HEK293 (cell line): ENCODE data around the gene ANTKMT.

Experiments used
- CTCF ChIA-PET: fragments of 350-600 bp; formaldehyde crosslinking; extraction: SDS; loops from one replicate; lab custom pipeline; 2021; ENCODE audit warnings: antibody characterized with exemption; lab: Yijun Ruan, JAX
- POLR2A ChIA-PET: fragments of 300-600 bp; formaldehyde crosslinking; extraction: SDS; loops from one replicate; lab custom pipeline; 2020; ENCODE audit warnings: antibody characterized with exemption, inconsistent platforms; lab: Yijun Ruan, JAX
- H3K27ac ChIP-seq: fragments of 200-500 bp; sonication (Bioruptor generic); 2 replicates; pipeline ENCODE4 v1.5.1; 2014; ENCODE audit warnings: low read depth, low read length, control low read depth, inconsistent platforms; ENCODE audit errors: extremely low read depth
- H3K36me3 ChIP-seq, 2 experiments: fragments of 200-500 bp in 1 of 2; sonication (Bioruptor generic) in 1 of 2; 1 replicate in 1 of 2; 2 replicates in 1 of 2; pipeline ENCODE4 v1.5.1; 2014 to 2017; ENCODE audit warnings: inconsistent platforms in 2 of 2, low read length in 2 of 2; ENCODE audit not compliant: control insufficient read depth in 2 of 2, insufficient read depth in 1 of 2
- H3K4me1 ChIP-seq: fragments of 200-500 bp; sonication (Bioruptor generic); 2 replicates; pipeline ENCODE4 v1.5.1; 2014; ENCODE audit warnings: mild to moderate bottlenecking, low read length, inconsistent platforms; ENCODE audit not compliant: control insufficient read depth, insufficient read depth
- H3K4me3 ChIP-seq: 2 replicates; pipeline ENCODE4 v1.5.1; 2011; ENCODE audit warnings: low read depth, mild to moderate bottlenecking, control low read depth, low read length, moderate library complexity
- H3K9me3 ChIP-seq: fragments of 200-500 bp; sonication (Bioruptor generic); 2 replicates; pipeline ENCODE4 v1.5.1; 2014; ENCODE audit warnings: low read depth, low read length, inconsistent platforms; ENCODE audit not compliant: control insufficient read depth, insufficient read depth
- BCL11B ChIP-seq: fragments of 450-650 bp; formaldehyde crosslinking; IDR thresholded peaks from 2 replicates; pipeline ENCODE4 v1.5.1; 2016; ENCODE audit warnings: low read depth, missing biosample characterization, missing genetic modification characterization
- EGR2 ChIP-seq: fragments of 450-650 bp; formaldehyde crosslinking; IDR thresholded peaks from 2 replicates; pipeline ENCODE4 v1.5.1; 2016; ENCODE audit warnings: low read depth, missing biosample characterization, missing genetic modification characterization
- IKZF3 ChIP-seq: fragments of 450-650 bp; IDR thresholded peaks from 2 replicates; pipeline ENCODE4 v1.5.0; 2018; ENCODE audit warnings: missing biosample characterization, mild to moderate bottlenecking, missing genetic modification characterization, moderate library complexity
- KLF10 ChIP-seq: fragments of 450-650 bp; IDR thresholded peaks from 2 replicates; pipeline ENCODE4 v1.5.1; 2018; ENCODE audit warnings: missing biosample characterization, mild to moderate bottlenecking, missing genetic modification characterization
- KLF16 ChIP-seq: fragments of 450-650 bp; formaldehyde crosslinking; IDR thresholded peaks from 2 replicates; pipeline ENCODE4 v1.5.1; 2017; ENCODE audit warnings: missing biosample characterization, missing genetic modification characterization
- MYNN ChIP-seq: fragments of 450-650 bp; formaldehyde crosslinking; IDR thresholded peaks from 2 replicates; pipeline ENCODE4 v1.5.1; 2016; ENCODE audit warnings: missing biosample characterization, missing genetic modification characterization, borderline replicate concordance
- PATZ1 ChIP-seq: fragments of 450-650 bp; formaldehyde crosslinking; IDR thresholded peaks from 2 replicates; pipeline ENCODE4 v1.5.1; 2016; ENCODE audit warnings: missing biosample characterization, missing genetic modification characterization
- SCRT2 ChIP-seq: fragments of 450-650 bp; formaldehyde crosslinking; IDR thresholded peaks from 2 replicates; pipeline ENCODE4 v1.5.1; 2016; ENCODE audit warnings: missing biosample characterization, missing genetic modification characterization
- ZBTB1 ChIP-seq: fragments of 450-650 bp; formaldehyde crosslinking; IDR thresholded peaks from 2 replicates; pipeline ENCODE4 v1.5.1; 2016; ENCODE audit warnings: missing biosample characterization, missing genetic modification characterization
- ZNF184 ChIP-seq: fragments of 450-650 bp; IDR thresholded peaks from 2 replicates; pipeline ENCODE4 v1.5.1; 2018; ENCODE audit warnings: missing biosample characterization, mild to moderate bottlenecking, missing genetic modification characterization
- ZNF354C ChIP-seq: fragments of 450-650 bp; formaldehyde crosslinking; IDR thresholded peaks from 2 replicates; pipeline ENCODE4 v1.5.1; 2016; ENCODE audit warnings: missing biosample characterization, missing genetic modification characterization, low read depth, borderline replicate concordance
- ZNF37A ChIP-seq: fragments of 450-650 bp; IDR thresholded peaks from 2 replicates; pipeline ENCODE4 v1.5.1; 2018; ENCODE audit warnings: missing biosample characterization, missing genetic modification characterization
- ZNF394 ChIP-seq: fragments of 450-650 bp; formaldehyde crosslinking; IDR thresholded peaks from 2 replicates; pipeline ENCODE4 v1.5.1; 2016; ENCODE audit warnings: missing biosample characterization, missing genetic modification characterization, mild to moderate bottlenecking, moderate library complexity, borderline replicate concordance
- ZNF404 ChIP-seq: fragments of 450-650 bp; formaldehyde crosslinking; IDR thresholded peaks from 2 replicates; pipeline ENCODE4 v1.5.1; 2017; ENCODE audit warnings: missing biosample characterization, missing genetic modification characterization
- ZNF473 ChIP-seq: fragments of 450-650 bp; formaldehyde crosslinking; IDR thresholded peaks from 2 replicates; pipeline ENCODE4 v1.5.1; 2017; ENCODE audit warnings: missing biosample characterization, missing genetic modification characterization
- ZNF514 ChIP-seq: fragments of 450-650 bp; formaldehyde crosslinking; IDR thresholded peaks from 2 replicates; pipeline ENCODE4 v1.5.1; 2016; ENCODE audit warnings: missing biosample characterization, missing genetic modification characterization
- ZNF529 ChIP-seq: fragments of 450-650 bp; formaldehyde crosslinking; IDR thresholded peaks from 2 replicates; pipeline ENCODE4 v1.5.1; 2017; ENCODE audit warnings: missing genetic modification characterization, missing biosample characterization; ENCODE audit not compliant: insufficient replicate concordance
- ZNF555 ChIP-seq: fragments of 450-650 bp; formaldehyde crosslinking; conservative IDR thresholded peaks from 2 replicates; pipeline ENCODE4 v1.5.1; 2017; ENCODE audit warnings: missing biosample characterization, mild to moderate bottlenecking, missing genetic modification characterization, inconsistent platforms
- ZNF558 ChIP-seq: fragments of 450-650 bp; formaldehyde crosslinking; IDR thresholded peaks from 2 replicates; pipeline ENCODE4 v1.5.1; 2016; ENCODE audit warnings: missing biosample characterization, missing genetic modification characterization
- ZNF585B ChIP-seq: fragments of 450-650 bp; formaldehyde crosslinking; IDR thresholded peaks from 2 replicates; pipeline ENCODE4 v1.5.1; 2016; ENCODE audit warnings: missing biosample characterization, missing genetic modification characterization
- ZNF600 ChIP-seq: fragments of 450-650 bp; formaldehyde crosslinking; IDR thresholded peaks from 2 replicates; pipeline ENCODE4 v1.5.1; 2016; ENCODE audit warnings: missing biosample characterization, missing genetic modification characterization
- ZNF629 ChIP-seq: fragments of 450-650 bp; formaldehyde crosslinking; IDR thresholded peaks from 2 replicates; pipeline ENCODE4 v1.5.1; 2017; ENCODE audit warnings: missing biosample characterization, missing genetic modification characterization
- ZNF660 ChIP-seq: fragments of 450-650 bp; IDR thresholded peaks from 2 replicates; pipeline ENCODE4 v1.5.1; 2018; ENCODE audit warnings: missing biosample characterization, mild to moderate bottlenecking, missing genetic modification characterization
- ZNF768 ChIP-seq: fragments of 450-650 bp; formaldehyde crosslinking; IDR thresholded peaks from 2 replicates; pipeline ENCODE4 v1.5.1; 2018; ENCODE audit warnings: missing biosample characterization, mild to moderate bottlenecking, missing genetic modification characterization
- TF ChIP-seq, protein P1 (sequence below): fragments of 450-650 bp; formaldehyde crosslinking; IDR thresholded peaks from 2 replicates; pipeline ENCODE4 v1.5.1; 2016; ENCODE audit warnings: missing biosample characterization, missing genetic modification characterization
- TF ChIP-seq, protein P2 (sequence below): fragments of 450-650 bp; formaldehyde crosslinking; optimal IDR thresholded peaks from 2 replicates; pipeline ENCODE3; 2016; ENCODE audit warnings: missing biosample characterization, mild to moderate bottlenecking, missing genetic modification characterization

The ANTKMT gene

GRCh38 chr16:678209-678857, 42.6 kb upstream of the ANTKMT start:
- Histone ChIP-seq H3K27ac (peak overlapping the region; percentile 65), H3K4me3 (no peak overlapping the region)
- CTCF ChIA-PET = interaction anchor here (1.7 kb wide), 1 partner anchor 10 kb away, joined by 4 read pairs; the partner anchor contains the start of gene RHOT2
- TF ChIP-seq ZNF404 (tag by site-specific recombination) (no peak), ZNF558 (no peak), ZNF473 (tag by site-specific recombination) (no peak), BCL11B (tag by site-specific recombination) (peak; percentile 68; the same call in 1 of the 2 replicates), EGR2 (peak; percentile 10; the same call in 1 of the 2 replicates), PATZ1 (peak; percentile 33; the same call in 1 of the 2 replicates), ZBTB1 (no peak), ZNF555 (tag by site-specific recombination) (no peak), MYNN (tag by site-specific recombination) (no peak), ZNF529 (tag by site-specific recombination) (no peak), ZNF37A (tag by site-specific recombination) (no peak), IKZF3 (no peak), ZNF585B (tag by site-specific recombination) (no peak), ZNF514 (tag by site-specific recombination) (no peak), ZNF354C (no peak), SCRT2 (tag by site-specific recombination) (0 out of 2 replicates have a peak, but pooled peaks have one; percentile 30), ZNF629 (no peak)
- TF ChIP-seq, all 188 proteins: peak for 4
- POLR2A ChIA-PET = interaction anchor here (1.2 to 5.4 kb wide), 3 partner anchors 9 to 46 kb away, joined by 4 to 57 read pairs (median 4); partner anchors contain the start of genes RHOT2 and WDR24
- H3K36me3 ChIP-seq = peaks cover 3 to 44% of the 10 kb centered on the region in 2 experiments; a peak in 1 of 3 replicates
- H3K4me1 ChIP-seq = peaks cover 14% of the 10 kb centered on the region; the same call in 1 of the 2 replicates
- no peaks in the 10 kb centered on the region for H3K9me3 ChIP-seq

GRCh38 chr16:678858-679813, 41.8 kb upstream of the ANTKMT start:
- ChIA-PET POLR2A (interaction anchor here (0.6 to 5.4 kb wide), 8 partner anchors 9 to 1027 kb away, joined by 3 to 57 read pairs (median 4); partner anchors contain the start of genes ANTKMT, CHTF18, MAPK8IP3 and RHOT2), CTCF (interaction anchor here (1.7 kb wide), 1 partner anchor 11 kb away, joined by 4 read pairs; the partner anchor contains the start of gene RHOT2)
- H3K9me3 ChIP-seq = no peaks in the 10 kb centered on the region
- peak overlapping the region; percentile 26 for H3K4me3 ChIP-seq
- H3K4me1 ChIP-seq = peaks cover 14% of the 10 kb centered on the region; the same call in 1 of the 2 replicates
- peak overlapping the region; percentile 79 for H3K27ac ChIP-seq
- H3K36me3 ChIP-seq = peaks cover 3 to 39% of the 10 kb centered on the region in 2 experiments; a peak in 1 of 3 replicates
- TF ChIP-seq ZNF660 = 0 out of 2 replicates have a peak, but pooled peaks have one; percentile 30
- peak; percentile 44; the same call in 1 of the 2 replicates for TF ChIP-seq KLF10 (tag by site-specific recombination)
- TF ChIP-seq, protein P1, sequence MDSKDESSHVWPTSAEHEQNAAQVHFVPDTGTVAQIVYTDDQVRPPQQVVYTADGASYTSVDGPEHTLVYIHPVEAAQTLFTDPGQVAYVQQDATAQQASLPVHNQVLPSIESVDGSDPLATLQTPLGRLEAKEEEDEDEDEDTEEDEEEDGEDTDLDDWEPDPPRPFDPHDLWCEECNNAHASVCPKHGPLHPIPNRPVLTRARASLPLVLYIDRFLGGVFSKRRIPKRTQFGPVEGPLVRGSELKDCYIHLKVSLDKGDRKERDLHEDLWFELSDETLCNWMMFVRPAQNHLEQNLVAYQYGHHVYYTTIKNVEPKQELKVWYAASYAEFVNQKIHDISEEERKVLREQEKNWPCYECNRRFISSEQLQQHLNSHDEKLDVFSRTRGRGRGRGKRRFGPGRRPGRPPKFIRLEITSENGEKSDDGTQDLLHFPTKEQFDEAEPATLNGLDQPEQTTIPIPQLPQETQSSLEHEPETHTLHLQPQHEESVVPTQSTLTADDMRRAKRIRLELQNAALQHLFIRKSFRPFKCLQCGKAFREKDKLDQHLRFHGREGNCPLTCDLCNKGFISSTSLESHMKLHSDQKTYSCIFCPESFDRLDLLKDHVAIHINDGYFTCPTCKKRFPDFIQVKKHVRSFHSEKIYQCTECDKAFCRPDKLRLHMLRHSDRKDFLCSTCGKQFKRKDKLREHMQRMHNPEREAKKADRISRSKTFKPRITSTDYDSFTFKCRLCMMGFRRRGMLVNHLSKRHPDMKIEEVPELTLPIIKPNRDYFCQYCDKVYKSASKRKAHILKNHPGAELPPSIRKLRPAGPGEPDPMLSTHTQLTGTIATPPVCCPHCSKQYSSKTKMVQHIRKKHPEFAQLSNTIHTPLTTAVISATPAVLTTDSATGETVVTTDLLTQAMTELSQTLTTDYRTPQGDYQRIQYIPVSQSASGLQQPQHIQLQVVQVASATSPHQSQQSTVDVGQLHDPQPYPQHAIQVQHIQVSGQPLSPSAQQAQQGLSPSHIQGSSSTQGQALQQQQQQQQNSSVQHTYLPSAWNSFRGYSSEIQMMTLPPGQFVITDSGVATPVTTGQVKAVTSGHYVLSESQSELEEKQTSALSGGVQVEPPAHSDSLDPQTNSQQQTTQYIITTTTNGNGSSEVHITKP (tag by site-specific recombination) = 0 out of 2 replicates have a peak, but pooled peaks have one; percentile 25
- peak; percentile 66 for TF ChIP-seq ZNF394 (tag by site-specific recombination)
- TF ChIP-seq ZNF600 (tag by site-specific recombination) = peak; percentile 90
- peak; percentile 79; the same call in 1 of the 2 replicates for TF ChIP-seq KLF16 (tag by site-specific recombination)
- peak; percentile 58; the same call in 1 of the 2 replicates for TF ChIP-seq IKZF3
- TF ChIP-seq ZNF768 (tag by site-specific recombination) = no peak
- TF ChIP-seq, protein P2, sequence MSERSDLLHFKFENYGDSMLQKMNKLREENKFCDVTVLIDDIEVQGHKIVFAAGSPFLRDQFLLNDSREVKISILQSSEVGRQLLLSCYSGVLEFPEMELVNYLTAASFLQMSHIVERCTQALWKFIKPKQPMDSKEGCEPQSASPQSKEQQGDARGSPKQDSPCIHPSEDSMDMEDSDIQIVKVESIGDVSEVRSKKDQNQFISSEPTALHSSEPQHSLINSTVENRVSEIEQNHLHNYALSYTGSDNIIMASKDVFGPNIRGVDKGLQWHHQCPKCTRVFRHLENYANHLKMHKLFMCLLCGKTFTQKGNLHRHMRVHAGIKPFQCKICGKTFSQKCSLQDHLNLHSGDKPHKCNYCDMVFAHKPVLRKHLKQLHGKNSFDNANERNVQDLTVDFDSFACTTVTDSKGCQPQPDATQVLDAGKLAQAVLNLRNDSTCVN (tag by site-specific recombination) = peak; percentile 74
- TF ChIP-seq ZNF184 (tag by site-specific recombination) = no peak
